ENCODE results near the gene C10orf88. TPM values are rescaled to one million over a fixed set of nuclear protein-coding genes. Genes with fewer than 3 reads are reported as not detected.

C10orf88 gene
- 1 to 10 TPM; 2.7 to 9.1 (median 4.8) TPM for polyA plus RNA-seq
- long read RNA-seq, donor 1, partial matches to known transcripts: 0 of 2 reads
- long read RNA-seq, donor 1, other reads (novel, unspliced or antisense): 0 of 2 reads
- long read RNA-seq, donor 2: 0 reads
- long read RNA-seq, donor 3, partial matches to known transcripts: 0 of 2 reads
- long read RNA-seq, donor 3, other reads (novel, unspliced or antisense): 0 of 2 reads
- long read RNA-seq, donor 4: 0 reads
- long read RNA-seq, donor 5: 0 reads
- long read RNA-seq, donor 6, partial matches to known transcripts: 0 of 2 reads
- long read RNA-seq, donor 6, other reads (novel, unspliced or antisense): 0 of 2 reads
- long read RNA-seq, donor 7: 0 reads
- long read RNA-seq, donor 8, partial matches to known transcripts: 0 of 2 reads
- long read RNA-seq, donor 8, other reads (novel, unspliced or antisense): 0 of 2 reads
- long read RNA-seq, donor 9: 0 reads
- long read RNA-seq, donor 10, partial matches to known transcripts: 0 of 3 reads
- long read RNA-seq, donor 10, other reads (novel, unspliced or antisense): 0 of 3 reads

- DNase-seq (peak; percentile 99), FAIRE-seq (no peak)
- H3K9me3 ChIP-seq (ENCODE audit: control insufficient read depth in 2 of 2, insufficient read depth in 1 of 2, low read depth in 1 of 2, low read length in 1 of 2): peaks cover 0 to 8% of the 10 kb centered on the region in 2 donors
- 5 to 10% (median 10%) methylated on average over 71 to 77 of the region's 77 CpGs for WGBS, 3 donors
- peak within 1 kb of the TSS; percentile 36 to 78 (median 53) for H3K27ac ChIP-seq (ENCODE audit: low read depth in 1 of 3, low read length in 2 of 3)
- peak within 1 kb of the TSS; percentile 63 to 93 (median 66) for H3K4me3 ChIP-seq (ENCODE audit: low read depth in 1 of 3, low read length in 3 of 3)
- H3K27me3 ChIP-seq (ENCODE audit: control insufficient read depth in 3 of 3, insufficient read depth in 3 of 3, low read length in 3 of 3): peaks cover 0 to 6% (median 0%) of the 10 kb centered on the region in 3 donors
- peaks cover 0 to 8% (median 3%) of the 10 kb centered on the region in 3 donors for H3K4me1 ChIP-seq (ENCODE audit: control insufficient read depth in 3 of 3, insufficient read depth in 2 of 3, low read depth in 1 of 3, low read length in 2 of 3)
- no peaks in the 10 kb centered on the region for H3K36me3 ChIP-seq (ENCODE audit: control insufficient read depth in 3 of 3, insufficient read depth in 2 of 3, low read depth in 1 of 3, low read length in 3 of 3)
These were observed at the start of gene C10orf88 for GRCh38 chr10:122953902-122954730. TSS of gene C10orf88 (minus strand) at chr10:122954227. CDS start at chr10:122954178, 49 bp downstream.

- no peak for FAIRE-seq
- 94 to 98% (median 96%) methylated on average over 2 of the region's 2 CpGs for WGBS, 3 donors
- H3K27me3 ChIP-seq (ENCODE audit: control insufficient read depth in 3 of 3, insufficient read depth in 3 of 3, low read length in 3 of 3): no peaks in the 10 kb centered on the region
These were observed 47.3 kb upstream of the C10orf88 start for GRCh38 chr10:123001370-123001769.

GRCh38 chr10:123000155-123000554 lies 46.1 kb upstream of the C10orf88 start:
- no peaks in the 10 kb centered on the region for H3K27me3 ChIP-seq (ENCODE audit: control insufficient read depth in 3 of 3, insufficient read depth in 3 of 3, low read length in 3 of 3)
- H3K36me3 ChIP-seq (ENCODE audit: control insufficient read depth in 3 of 3, insufficient read depth in 2 of 3, low read depth in 1 of 3, low read length in 3 of 3): peaks cover 4 to 8% (median 6%) of the 10 kb centered on the region in 3 donors
- FAIRE-seq (no peak), DNase-seq (no peak)
- H3K4me1 ChIP-seq (ENCODE audit: control insufficient read depth in 3 of 3, insufficient read depth in 2 of 3, low read depth in 1 of 3, low read length in 2 of 3): no peaks in the 10 kb centered on the region
- H3K9me3 ChIP-seq (ENCODE audit: control insufficient read depth in 2 of 2, insufficient read depth in 1 of 2, low read depth in 1 of 2, low read length in 1 of 2): no peaks in the 10 kb centered on the region
- H3K27ac ChIP-seq (ENCODE audit: low read depth in 1 of 3, low read length in 2 of 3): no peak overlapping the region
- WGBS, 3 donors: 74 to 81% (median 79%) methylated on average over 3 of the region's 3 CpGs
- H3K4me3 ChIP-seq (ENCODE audit: low read depth in 1 of 3, low read length in 3 of 3): no peak overlapping the region

More at GRCh38 chr10:123001370-123001769, 47.3 kb upstream of the C10orf88 start:
- Histone ChIP-seq H3K9me3 (ENCODE audit: control insufficient read depth in 2 of 2, insufficient read depth in 1 of 2, low read depth in 1 of 2, low read length in 1 of 2) (no peaks in the 10 kb centered on the region), H3K4me3 (ENCODE audit: low read depth in 1 of 3, low read length in 3 of 3) (no peak overlapping the region), H3K27ac (ENCODE audit: low read depth in 1 of 3, low read length in 2 of 3) (no peak overlapping the region), H3K36me3 (ENCODE audit: control insufficient read depth in 3 of 3, insufficient read depth in 2 of 3, low read depth in 1 of 3, low read length in 3 of 3) (peaks cover 4 to 5% (median 4%) of the 10 kb centered on the region in 3 donors), H3K4me1 (ENCODE audit: control insufficient read depth in 3 of 3, insufficient read depth in 2 of 3, low read depth in 1 of 3, low read length in 2 of 3) (no peaks in the 10 kb centered on the region)
- no peak for DNase-seq

- no peak overlapping the region for H3K27ac ChIP-seq (ENCODE audit: low read depth in 1 of 3, low read length in 2 of 3)
- peaks cover 4 to 10% (median 6%) of the 10 kb centered on the region in 3 donors for H3K36me3 ChIP-seq (ENCODE audit: control insufficient read depth in 3 of 3, insufficient read depth in 2 of 3, low read depth in 1 of 3, low read length in 3 of 3)
- H3K4me1 ChIP-seq (ENCODE audit: control insufficient read depth in 3 of 3, insufficient read depth in 2 of 3, low read depth in 1 of 3, low read length in 2 of 3): no peaks in the 10 kb centered on the region
- 25 to 49% (median 28%) methylated on average over 3 of the region's 3 CpGs for WGBS, 3 donors
- H3K27me3 ChIP-seq (ENCODE audit: control insufficient read depth in 3 of 3, insufficient read depth in 3 of 3, low read length in 3 of 3): no peaks in the 10 kb centered on the region
- DNase-seq (peak in 1 of 2 donors; percentile 11), FAIRE-seq (no peak)
- H3K4me3 ChIP-seq (ENCODE audit: low read depth in 1 of 3, low read length in 3 of 3): no peak overlapping the region
- H3K9me3 ChIP-seq (ENCODE audit: control insufficient read depth in 2 of 2, insufficient read depth in 1 of 2, low read depth in 1 of 2, low read length in 1 of 2): no peaks in the 10 kb centered on the region
These were observed 45.3 kb upstream of the C10orf88 start for GRCh38 chr10:122999347-122999746.

GRCh38 chr10:122998934-122999333 lies 44.9 kb upstream of the C10orf88 start:
- DNase-seq: no peak
- WGBS, 3 donors: 95 to 98% (median 98%) methylated on average over 3 of the region's 3 CpGs
- Histone ChIP-seq H3K36me3 (ENCODE audit: control insufficient read depth in 3 of 3, insufficient read depth in 2 of 3, low read depth in 1 of 3, low read length in 3 of 3) (peaks cover 7 to 13% (median 8%) of the 10 kb centered on the region in 3 donors), H3K4me1 (ENCODE audit: control insufficient read depth in 3 of 3, insufficient read depth in 2 of 3, low read depth in 1 of 3, low read length in 2 of 3) (no peaks in the 10 kb centered on the region), H3K4me3 (ENCODE audit: low read depth in 1 of 3, low read length in 3 of 3) (no peak overlapping the region), H3K27me3 (ENCODE audit: control insufficient read depth in 3 of 3, insufficient read depth in 3 of 3, low read length in 3 of 3) (no peaks in the 10 kb centered on the region), H3K27ac (ENCODE audit: low read depth in 1 of 3, low read length in 2 of 3) (no peak overlapping the region), H3K9me3 (ENCODE audit: control insufficient read depth in 2 of 2, insufficient read depth in 1 of 2, low read depth in 1 of 2, low read length in 1 of 2) (no peaks in the 10 kb centered on the region)
- no peak for FAIRE-seq

- DNase-seq (no peak), FAIRE-seq (no peak)
- Histone ChIP-seq H3K36me3 (ENCODE audit: control insufficient read depth in 3 of 3, insufficient read depth in 2 of 3, low read depth in 1 of 3, low read length in 3 of 3) (peaks cover 11 to 13% (median 11%) of the 10 kb centered on the region in 3 donors), H3K4me1 (ENCODE audit: control insufficient read depth in 3 of 3, insufficient read depth in 2 of 3, low read depth in 1 of 3, low read length in 2 of 3) (no peaks in the 10 kb centered on the region), H3K4me3 (ENCODE audit: low read depth in 1 of 3, low read length in 3 of 3) (no peak overlapping the region), H3K9me3 (ENCODE audit: control insufficient read depth in 2 of 2, insufficient read depth in 1 of 2, low read depth in 1 of 2, low read length in 1 of 2) (no peaks in the 10 kb centered on the region), H3K27ac (ENCODE audit: low read depth in 1 of 3, low read length in 2 of 3) (no peak overlapping the region), H3K27me3 (ENCODE audit: control insufficient read depth in 3 of 3, insufficient read depth in 3 of 3, low read length in 3 of 3) (no peaks in the 10 kb centered on the region)
- WGBS, 3 donors: 92 to 93% (median 93%) methylated on average over 6 of the region's 6 CpGs
These were observed 44.4 kb upstream of the C10orf88 start for GRCh38 chr10:122998360-122998917.

- Histone ChIP-seq H3K27ac (ENCODE audit: low read depth in 1 of 3, low read length in 2 of 3) (no peak overlapping the region), H3K27me3 (ENCODE audit: control insufficient read depth in 3 of 3, insufficient read depth in 3 of 3, low read length in 3 of 3) (no peaks in the 10 kb centered on the region), H3K4me3 (ENCODE audit: low read depth in 1 of 3, low read length in 3 of 3) (no peak overlapping the region), H3K36me3 (ENCODE audit: control insufficient read depth in 3 of 3, insufficient read depth in 2 of 3, low read depth in 1 of 3, low read length in 3 of 3) (peaks cover 11 to 13% (median 11%) of the 10 kb centered on the region in 3 donors), H3K9me3 (ENCODE audit: control insufficient read depth in 2 of 2, insufficient read depth in 1 of 2, low read depth in 1 of 2, low read length in 1 of 2) (no peaks in the 10 kb centered on the region), H3K4me1 (ENCODE audit: control insufficient read depth in 3 of 3, insufficient read depth in 2 of 3, low read depth in 1 of 3, low read length in 2 of 3) (no peaks in the 10 kb centered on the region)
- FAIRE-seq: no peak
- no peak for DNase-seq
- WGBS, 3 donors: 75 to 90% (median 81%) methylated on average over 3 of the region's 3 CpGs
These were observed 43.8 kb upstream of the C10orf88 start for GRCh38 chr10:122997864-122998263.

GRCh38 chr10:122995936-122996335 lies 41.9 kb upstream of the C10orf88 start:
- peaks cover 11 to 13% (median 11%) of the 10 kb centered on the region in 3 donors for H3K36me3 ChIP-seq (ENCODE audit: control insufficient read depth in 3 of 3, insufficient read depth in 2 of 3, low read depth in 1 of 3, low read length in 3 of 3)
- WGBS, 3 donors: 79 to 93% (median 91%) methylated on average over 4 of the region's 4 CpGs
- no peaks in the 10 kb centered on the region for H3K4me1 ChIP-seq (ENCODE audit: control insufficient read depth in 3 of 3, insufficient read depth in 2 of 3, low read depth in 1 of 3, low read length in 2 of 3)
- H3K27me3 ChIP-seq (ENCODE audit: control insufficient read depth in 3 of 3, insufficient read depth in 3 of 3, low read length in 3 of 3): no peaks in the 10 kb centered on the region
- no peak overlapping the region for H3K27ac ChIP-seq (ENCODE audit: low read depth in 1 of 3, low read length in 2 of 3)
- no peak for DNase-seq
- no peak for FAIRE-seq
- H3K4me3 ChIP-seq (ENCODE audit: low read depth in 1 of 3, low read length in 3 of 3): no peak overlapping the region
- no peaks in the 10 kb centered on the region for H3K9me3 ChIP-seq (ENCODE audit: control insufficient read depth in 2 of 2, insufficient read depth in 1 of 2, low read depth in 1 of 2, low read length in 1 of 2)

All from small intestine (tissue), 16 donors.